HG03045 (cell line): ENCODE data around the gene SDC4.

ENCODE experiments used
- ATAC-seq: cut with Tn5 transposase; IDR thresholded peaks from one replicate; pipeline ENCODE4 v1.9.1; 2021; ENCODE audit warnings: mild to moderate bottlenecking, moderate library complexity; ENCODE audit not compliant: unreplicated experiment

Gene SDC4

DNA sequence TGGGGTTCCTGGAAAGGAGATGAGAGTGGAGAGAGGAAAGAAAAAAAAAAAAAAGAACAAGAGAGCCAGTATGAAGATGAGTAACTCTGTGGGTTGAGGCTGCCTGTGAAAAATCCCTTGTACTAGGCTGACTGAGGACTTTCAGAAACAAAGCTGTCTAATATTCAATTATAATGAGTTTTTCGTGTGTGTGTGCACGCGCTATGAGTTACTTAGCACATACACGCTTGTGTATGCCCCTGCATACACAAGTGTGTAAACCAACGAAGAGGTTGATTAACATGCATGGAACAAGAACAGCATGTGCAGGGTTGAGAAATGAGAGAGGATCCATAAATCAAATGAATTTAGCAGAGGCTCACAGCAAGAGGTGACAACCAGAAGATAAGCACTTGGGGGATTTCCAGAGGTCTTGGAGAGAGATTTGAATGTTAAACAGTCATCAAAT lies 46.4 kb downstream of the SDC4 start:
- ATAC-seq: no peak

DNA sequence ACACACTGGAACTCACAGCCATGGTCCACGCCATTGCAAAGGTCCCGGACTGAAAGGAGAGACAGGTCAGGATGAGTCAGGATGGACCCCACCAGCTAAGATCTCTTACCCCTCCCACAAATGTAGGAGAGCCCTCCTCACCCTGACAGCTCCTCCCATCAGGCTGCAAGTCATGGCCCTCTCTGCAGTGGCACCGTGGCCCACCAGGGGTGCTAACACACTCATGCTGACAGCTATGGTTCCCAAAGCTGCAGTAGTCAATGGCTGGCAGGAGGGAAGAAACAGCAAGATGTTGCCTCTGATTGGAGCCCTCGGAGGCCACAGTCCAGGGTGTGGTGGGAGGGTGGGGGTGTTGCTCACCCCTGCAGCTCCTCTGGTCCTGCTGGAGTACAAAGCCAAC lies 47.3 kb downstream of the SDC4 start:
- no peak for ATAC-seq

DNA sequence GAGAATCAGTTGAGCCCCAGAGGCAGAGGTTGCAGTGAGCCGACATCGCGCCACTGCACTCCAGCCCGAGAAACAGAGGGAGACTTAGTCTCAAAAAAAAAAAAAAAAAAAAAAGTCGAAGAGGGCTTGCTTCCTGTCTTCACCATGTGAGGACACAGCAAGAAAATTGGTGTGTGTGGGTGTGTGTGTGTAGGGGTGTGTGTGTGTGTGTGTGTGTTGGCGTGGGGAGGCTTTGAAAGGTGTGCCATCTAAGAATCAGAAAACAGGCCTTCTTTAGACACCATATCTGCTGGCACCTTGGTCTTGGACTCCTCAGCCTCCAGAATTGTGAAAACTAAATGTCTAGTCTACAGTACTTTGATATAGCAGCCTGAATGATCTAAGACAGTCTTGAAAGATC lies 48.4 kb downstream of the SDC4 start:
- ATAC-seq: no peak

DNA sequence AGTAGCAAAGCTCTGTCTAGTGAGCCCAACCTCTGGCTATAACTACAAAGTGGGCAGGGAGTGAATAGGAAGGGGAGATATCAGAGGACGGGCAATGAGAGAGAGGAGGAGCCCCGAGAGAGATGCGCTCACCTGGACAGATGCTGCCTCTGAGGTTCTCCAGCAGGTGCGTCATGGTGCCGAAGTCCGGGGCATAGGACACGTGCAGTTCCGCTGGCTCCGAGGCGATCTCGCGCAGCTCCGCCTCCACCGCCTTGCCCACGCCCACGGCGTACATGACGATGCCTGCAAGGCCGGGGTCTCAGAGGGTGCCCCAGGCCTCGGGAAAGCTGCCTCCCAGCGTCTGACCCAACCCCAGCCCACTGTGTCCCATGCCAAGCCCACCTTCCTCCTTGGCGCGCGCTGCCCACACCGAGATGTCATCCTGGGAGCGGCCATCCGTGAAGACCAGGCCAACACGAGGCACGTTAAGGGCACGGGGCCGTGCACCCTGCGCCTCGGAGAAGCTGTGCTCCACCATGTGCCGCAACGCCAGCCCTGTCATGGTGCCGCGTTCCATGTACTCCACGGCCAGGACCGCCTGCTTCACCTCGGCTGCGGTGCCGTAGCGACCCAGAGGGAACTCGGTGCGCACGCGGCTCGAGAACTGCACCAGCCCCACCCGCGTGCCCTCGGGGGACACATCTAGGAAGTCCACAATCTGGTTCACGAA lies 50.3 kb downstream of the SDC4 start:
- no peak for ATAC-seq

DNA sequence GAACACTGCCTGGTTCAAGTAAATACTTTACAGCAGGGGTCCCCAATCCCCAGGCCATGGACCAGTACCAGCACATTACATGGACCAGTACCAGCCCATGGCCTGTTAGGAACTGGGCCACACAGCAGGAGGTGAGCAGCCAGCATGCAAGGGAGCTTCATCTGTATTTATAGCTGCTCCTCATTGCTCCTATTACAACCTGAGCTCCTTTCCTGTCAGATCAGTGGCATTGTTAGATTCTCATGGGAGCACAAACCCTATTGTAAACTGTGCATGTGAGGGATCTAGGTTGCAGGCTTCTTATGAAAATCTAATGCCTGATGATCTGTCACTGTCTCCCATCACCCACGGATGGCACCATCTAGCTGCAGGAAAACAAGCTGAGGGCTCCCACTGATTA lies 53.6 kb downstream of the SDC4 start:
- no peak for ATAC-seq

GRCh38 chr20:45294003-45294368 lies 54.2 kb downstream of the SDC4 start:
- no peak for ATAC-seq

DNA sequence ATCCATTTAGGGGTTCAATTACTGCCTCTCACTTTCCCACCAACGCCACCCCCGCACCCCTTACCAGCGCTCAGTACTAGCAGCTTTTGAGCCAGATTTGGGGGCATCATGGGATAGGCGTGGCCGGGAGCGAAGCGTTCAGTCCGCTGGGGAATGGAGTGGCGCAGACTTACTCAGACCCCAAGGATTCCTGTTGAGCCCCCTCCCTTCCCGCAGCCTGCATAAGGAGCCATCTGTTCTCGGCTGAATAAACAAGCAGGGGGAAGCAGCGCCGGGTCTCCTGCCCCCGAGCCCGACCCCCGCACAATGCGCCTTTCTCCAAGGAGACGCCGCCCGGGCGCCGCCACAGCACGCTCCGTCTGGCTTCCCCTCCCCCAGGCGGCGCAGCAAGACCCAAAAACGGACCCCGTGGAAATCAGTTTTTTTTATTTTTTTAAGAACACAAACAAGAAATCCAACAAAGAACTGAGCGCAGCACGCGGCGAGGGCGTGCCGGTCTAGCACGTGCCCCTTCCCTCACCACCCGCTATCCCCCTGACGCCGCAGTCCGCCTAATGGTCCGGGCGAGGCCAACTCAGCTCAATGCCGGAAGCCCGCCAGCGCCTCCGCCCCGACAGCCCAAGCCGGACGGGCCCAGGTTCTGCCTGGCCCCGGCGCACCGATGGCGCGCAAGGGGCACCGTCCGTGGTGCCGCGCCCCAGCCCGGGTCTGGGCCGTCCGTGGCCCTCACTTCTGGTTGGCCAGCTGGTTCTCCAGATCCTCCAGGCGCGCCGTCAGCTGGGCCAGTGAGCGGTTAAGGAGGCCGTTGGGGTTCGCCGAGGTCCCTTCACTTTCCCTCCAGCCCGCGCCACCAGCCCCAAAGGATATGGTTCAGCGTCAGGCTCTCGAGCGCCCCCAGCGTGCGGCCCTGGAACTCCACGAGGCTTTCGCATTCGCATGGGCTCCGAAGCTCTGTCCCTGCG lies 54.9 kb downstream of the SDC4 start:
- ATAC-seq: peak; percentile 64

- ATAC-seq: no peak
Measured at GRCh38 chr20:45292343-45292742, 55.9 kb downstream of the SDC4 start.

GRCh38 chr20:45291526-45291925 lies 56.7 kb downstream of the SDC4 start:
- ATAC-seq: no peak

DNA sequence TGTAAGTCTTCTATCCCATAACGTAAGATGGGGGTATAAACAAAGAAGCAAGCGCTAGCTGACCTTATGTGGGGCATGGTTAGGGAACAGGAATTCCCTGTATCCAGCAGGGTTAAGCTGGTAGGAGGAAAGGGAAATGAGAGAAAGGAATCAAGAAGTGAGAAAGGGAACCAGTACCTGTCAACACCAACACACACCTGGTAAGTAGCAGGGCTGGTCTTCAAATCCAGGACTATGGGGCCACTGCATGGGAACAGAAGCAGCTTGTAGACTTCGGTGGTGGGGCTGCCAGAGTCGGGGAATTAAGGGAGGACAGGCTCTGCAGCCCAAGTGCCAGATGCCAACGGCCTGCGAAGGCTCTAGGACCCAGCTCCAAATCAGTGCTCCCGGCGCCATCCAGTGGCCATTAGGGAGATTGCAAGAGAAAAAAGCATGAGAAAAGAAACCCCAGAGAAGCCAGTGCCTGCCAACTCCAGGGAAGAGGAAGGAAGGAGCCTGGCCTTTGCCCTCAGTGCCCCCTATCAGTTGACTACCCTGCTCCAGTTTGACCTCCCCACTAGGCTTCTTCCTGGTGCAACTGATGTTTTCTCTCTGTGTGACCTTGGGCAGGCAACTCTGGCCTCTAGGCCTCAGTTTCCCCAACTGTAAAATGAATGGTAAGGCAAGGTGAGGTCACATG lies 57.4 kb downstream of the SDC4 start:
- ATAC-seq: no peak

DNA sequence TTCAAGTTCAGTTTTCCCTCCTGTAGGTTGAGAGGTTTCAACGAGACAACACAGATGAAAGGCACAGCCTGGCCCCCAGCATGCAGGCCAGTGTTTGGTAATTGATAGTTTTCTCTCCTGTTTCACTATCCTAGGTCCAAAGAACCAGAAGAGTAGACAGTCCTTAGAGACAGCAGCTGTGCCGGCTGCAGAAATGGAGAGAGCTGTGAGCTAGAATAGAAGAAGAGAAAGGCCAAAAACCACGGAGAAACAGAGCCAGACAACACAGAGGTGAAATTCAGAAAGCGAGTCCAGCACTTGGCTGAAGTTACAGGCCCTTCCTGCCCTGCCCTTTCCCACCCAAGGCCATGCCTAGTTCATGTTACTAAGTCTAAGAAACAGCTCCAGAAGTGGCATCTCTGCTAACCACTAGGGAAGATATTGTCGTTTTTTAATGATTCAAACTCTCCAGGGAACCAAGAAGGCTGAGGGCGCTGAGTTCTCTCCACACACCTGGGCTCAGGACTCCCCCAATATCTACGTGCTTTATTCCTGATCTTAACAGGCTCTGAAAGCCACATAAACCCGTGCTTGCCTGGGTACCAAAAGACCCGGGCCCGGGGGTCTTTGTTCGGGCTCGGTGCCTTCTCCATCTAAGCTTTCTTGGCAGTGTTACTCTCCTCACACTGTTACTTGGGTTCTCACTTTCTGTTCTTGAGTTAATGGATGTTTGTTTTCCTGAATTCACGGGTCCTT lies 58.1 kb downstream of the SDC4 start:
- no peak for ATAC-seq

GRCh38 chr20:45288860-45289259 lies 59.4 kb downstream of the SDC4 start:
- no peak for ATAC-seq

DNA sequence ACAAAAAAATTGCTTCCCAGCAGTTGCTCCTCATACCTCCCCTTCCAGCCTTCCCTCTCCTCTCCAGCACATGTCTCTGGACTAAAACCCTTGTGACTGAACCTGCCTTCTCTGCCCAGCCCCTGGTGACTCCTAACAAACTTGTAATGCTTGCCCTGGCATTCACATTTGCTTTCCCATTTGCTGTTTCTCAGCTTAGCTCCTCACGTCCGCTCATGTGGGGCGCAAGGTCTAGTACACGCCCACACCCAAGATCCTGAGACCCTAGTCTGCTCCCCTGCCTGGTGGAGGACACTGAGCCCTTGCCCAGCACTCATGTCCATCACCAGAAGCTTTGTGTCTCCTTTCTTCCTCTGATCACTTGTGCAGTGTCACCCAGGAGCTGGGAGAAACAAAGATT lies 59.8 kb downstream of the SDC4 start:
- ATAC-seq: no peak

GRCh38 chr20:45283551-45284057 lies 64.6 kb downstream of the SDC4 start:
- no peak for ATAC-seq

- ATAC-seq: no peak
Measured at GRCh38 chr20:45282700-45283550, 65.3 kb downstream of the SDC4 start.

DNA sequence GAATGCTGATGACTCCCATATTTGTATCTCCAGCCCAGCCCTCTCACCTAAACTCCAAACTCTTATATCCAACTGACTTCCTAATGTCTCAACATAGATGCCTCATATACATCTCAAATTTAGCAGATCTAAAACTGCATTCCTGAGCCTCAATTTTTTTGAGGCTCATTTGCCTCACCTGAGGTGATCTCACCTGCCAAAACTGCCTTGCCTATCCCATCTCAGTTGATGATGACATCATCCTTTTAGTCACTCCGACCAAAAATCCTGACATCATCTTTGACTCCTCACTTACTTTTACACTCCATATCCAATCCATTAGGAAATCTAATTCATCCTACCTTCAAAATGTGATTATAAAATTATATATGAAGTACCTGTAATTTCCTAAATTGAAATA lies 68.2 kb downstream of the SDC4 start:
- no peak for ATAC-seq

DNA sequence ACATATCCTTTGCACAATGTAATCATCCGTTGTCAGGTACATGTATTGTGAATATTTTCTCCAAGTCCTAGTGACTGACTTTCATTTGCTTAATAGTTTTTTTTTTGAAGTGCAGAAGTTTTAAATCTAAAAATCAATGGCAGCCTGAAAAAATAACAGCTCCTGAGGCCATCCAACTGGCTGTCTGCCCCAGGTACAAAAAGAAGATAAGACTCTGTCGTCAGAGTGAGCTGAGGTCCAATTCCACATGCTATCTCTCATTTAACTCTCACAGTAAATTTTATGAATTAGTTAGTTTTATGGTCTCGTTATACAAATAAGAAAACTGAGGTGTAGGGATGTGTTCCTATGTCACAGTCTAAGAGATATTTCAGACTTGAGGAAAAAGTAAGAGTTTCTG lies 72.9 kb downstream of the SDC4 start:
- no peak for ATAC-seq
